ENCODE results near the gene AHSG. TPM values are rescaled to one million over a fixed set of nuclear protein-coding genes. Genes with fewer than 3 reads are reported as not detected.

Gene AHSG
- total RNA-seq, 3 donors from 2014 or later, result not detected

DNA sequence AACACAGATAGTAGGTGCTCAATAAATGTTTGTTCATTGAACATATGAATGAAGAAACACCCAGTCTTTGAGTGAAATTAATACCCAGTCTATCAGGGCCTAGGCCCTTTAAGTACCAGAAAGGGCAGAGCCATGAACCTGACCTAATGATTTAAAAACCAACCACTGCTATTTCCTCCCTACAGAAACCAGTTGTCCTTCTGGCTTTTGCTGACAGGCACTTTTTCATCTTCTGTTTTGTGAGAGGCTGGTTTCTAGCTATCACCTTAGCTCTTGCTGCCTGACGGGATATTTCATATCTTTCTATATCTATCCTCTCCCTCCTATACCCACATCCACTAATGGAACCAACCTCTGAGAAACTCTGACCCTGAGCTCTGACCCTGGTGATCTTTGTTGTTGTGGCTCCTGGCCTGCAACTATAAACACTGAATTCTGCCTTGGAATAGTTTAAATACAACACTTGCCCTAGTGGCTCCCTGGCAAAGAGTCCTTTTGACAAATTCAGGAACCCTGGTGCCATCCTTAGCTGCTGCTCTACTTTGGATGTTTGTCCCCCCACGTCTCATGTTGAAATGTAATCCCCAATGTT, 4.1 kb upstream of the AHSG start:
- ATAC-seq (no peak), DNase-seq (no peak)
- TF ChIP-seq, protein P1, sequence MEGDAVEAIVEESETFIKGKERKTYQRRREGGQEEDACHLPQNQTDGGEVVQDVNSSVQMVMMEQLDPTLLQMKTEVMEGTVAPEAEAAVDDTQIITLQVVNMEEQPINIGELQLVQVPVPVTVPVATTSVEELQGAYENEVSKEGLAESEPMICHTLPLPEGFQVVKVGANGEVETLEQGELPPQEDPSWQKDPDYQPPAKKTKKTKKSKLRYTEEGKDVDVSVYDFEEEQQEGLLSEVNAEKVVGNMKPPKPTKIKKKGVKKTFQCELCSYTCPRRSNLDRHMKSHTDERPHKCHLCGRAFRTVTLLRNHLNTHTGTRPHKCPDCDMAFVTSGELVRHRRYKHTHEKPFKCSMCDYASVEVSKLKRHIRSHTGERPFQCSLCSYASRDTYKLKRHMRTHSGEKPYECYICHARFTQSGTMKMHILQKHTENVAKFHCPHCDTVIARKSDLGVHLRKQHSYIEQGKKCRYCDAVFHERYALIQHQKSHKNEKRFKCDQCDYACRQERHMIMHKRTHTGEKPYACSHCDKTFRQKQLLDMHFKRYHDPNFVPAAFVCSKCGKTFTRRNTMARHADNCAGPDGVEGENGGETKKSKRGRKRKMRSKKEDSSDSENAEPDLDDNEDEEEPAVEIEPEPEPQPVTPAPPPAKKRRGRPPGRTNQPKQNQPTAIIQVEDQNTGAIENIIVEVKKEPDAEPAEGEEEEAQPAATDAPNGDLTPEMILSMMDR (IDR thresholded peaks at IDR 0.05), result no peak
- Histone ChIP-seq H3K4me1 (ENCODE audit: low read depth) (no peaks in the 10 kb centered on the region), H3K4me3 (no peak overlapping the region), H3K36me3 (ENCODE audit: low read depth) (no peaks in the 10 kb centered on the region), H3K9me3 (no peaks in the 10 kb centered on the region)
- intact Hi-C loops (cut with DNase I, micrococcal nuclease), result no loop called here

DNA sequence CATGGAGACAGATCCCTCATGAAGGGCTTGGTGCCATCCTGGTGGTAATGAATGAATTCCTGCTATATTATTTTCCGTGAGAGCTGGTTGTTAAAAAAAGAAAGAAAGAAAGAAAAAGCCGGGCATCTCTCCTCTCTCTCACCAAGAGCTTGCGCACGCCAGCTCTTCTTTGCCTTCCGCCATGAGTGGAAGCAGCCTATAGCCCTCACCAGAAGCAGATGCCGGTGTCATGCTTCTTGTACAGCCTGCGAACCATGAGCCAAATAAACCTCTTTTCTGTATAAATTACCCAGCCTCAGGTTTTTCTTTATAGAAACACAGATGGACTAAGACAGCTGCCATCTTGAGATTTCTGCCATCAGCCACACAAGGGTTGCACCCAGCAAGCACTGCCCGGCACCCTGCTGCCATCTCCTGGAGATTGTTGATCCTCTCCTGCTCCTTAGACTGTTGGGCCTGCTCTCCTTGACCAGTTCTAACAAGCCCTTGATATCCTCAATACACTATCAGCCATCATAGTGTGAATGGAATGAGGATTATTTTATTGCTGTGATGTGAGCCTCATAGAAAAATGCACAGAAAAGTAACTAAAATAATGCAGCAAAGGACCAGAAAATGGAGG, 3.5 kb upstream of the AHSG start:
- ATAC-seq (peak; percentile 80), DNase-seq (peak in 1 of 3 donors; percentile 39)
- no peaks in the 10 kb centered on the region for H3K36me3 ChIP-seq (ENCODE audit: low read depth)
- H3K4me1 ChIP-seq (ENCODE audit: low read depth), result no peaks in the 10 kb centered on the region
- H3K4me3 ChIP-seq, result no peak overlapping the region
- intact Hi-C loops (cut with DNase I, micrococcal nuclease), result no loop called here
- TF ChIP-seq, protein P1 (IDR thresholded peaks at IDR 0.05), result no peak
- no peaks in the 10 kb centered on the region for H3K9me3 ChIP-seq

DNA sequence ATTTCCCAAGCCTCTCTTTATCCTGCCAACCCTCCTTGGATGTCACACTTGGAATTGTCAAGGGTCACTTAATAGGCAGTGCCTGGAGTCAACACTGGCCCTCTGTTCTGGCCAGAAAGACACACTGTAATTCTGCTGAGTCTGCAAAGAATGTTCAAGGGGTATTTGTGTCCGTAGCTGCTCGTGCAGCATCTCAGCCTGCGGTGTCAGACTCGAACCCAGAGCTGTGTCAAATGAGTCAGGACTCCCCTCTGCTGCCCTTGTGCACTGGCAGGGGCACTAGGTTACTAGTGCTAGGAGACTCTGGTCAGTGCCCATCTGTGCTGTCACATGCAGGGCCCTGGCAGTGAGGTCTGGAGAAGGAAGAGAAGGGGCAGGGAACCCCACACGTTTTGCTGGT, 795 bp upstream of the AHSG start:
- Histone ChIP-seq H3K4me3 (no peak overlapping the region), H3K4me1 (ENCODE audit: low read depth) (peaks cover 3% of the 10 kb centered on the region), H3K36me3 (ENCODE audit: low read depth) (no peaks in the 10 kb centered on the region), H3K9me3 (no peaks in the 10 kb centered on the region)
- DNase-seq (no peak), ATAC-seq (no peak)
- intact Hi-C loops (cut with DNase I, micrococcal nuclease), result loop anchor here (5.0 to 10.0 kb wide), 3 partner anchors 143 to 215 kb away; no protein-coding TSS in a partner anchor
- TF ChIP-seq, protein P1 (IDR thresholded peaks at IDR 0.05), result no peak

DNA sequence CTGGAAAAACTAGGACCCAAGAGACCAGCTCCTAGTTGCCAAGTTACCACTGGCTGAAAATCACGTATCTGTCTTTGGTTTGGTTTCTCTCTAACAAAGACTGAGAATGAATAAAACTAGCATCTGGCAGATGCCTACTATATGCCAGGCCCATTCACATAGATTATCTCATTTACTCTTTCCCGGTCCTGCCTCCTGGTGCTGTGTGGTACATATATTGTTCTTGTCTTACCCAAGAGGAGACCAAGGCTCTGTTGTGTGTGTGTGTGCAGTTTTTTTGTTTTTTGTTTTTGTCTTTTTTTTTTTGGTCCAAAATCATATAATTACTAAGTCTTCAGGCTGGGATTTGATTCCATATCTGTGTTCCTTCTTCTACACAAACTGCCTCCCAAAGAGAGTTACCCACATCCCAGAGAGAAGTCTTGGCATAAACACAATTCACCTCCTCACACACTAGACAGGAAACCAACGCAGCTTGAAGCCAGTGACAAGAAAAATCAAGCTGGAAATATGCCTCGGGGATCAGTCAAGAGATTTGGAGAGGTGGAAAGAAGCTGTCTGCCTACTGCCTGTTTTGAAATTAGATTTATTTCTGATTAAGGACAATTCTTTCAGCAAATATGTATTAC, 891 bp downstream of the AHSG start:
- no peak for DNase-seq
- intact Hi-C loops (cut with DNase I, micrococcal nuclease), result loop anchor here (5.0 to 10.0 kb wide), 3 partner anchors 141 to 214 kb away; no protein-coding TSS in a partner anchor
- TF ChIP-seq, protein P1 (IDR thresholded peaks at IDR 0.05), result no peak
- Histone ChIP-seq H3K4me1 (ENCODE audit: low read depth) (peaks cover 5% of the 10 kb centered on the region), H3K4me3 (no peak overlapping the region), H3K9me3 (no peaks in the 10 kb centered on the region), H3K36me3 (ENCODE audit: low read depth) (no peaks in the 10 kb centered on the region)
- no peak for ATAC-seq

DNA sequence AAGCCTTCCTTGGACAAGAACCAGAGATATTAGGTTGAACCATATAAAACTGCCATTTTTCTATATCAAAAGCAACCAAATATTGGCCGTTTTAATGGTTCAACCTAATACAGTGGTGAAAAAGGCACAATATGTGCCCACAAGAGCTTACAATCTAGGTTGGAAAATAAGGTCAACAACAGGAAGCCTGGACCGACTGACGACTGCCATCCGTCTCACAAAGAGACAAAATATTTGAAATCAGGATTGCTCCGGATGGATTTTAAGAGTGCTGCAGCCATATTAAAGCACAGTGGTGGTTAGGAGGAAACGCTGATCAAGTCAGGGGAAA, 1.4 kb downstream of the AHSG start:
- TF ChIP-seq, protein P1 (IDR thresholded peaks at IDR 0.05), result no peak
- ATAC-seq (no peak), DNase-seq (no peak)
- no peaks in the 10 kb centered on the region for H3K36me3 ChIP-seq (ENCODE audit: low read depth)
- intact Hi-C loops (cut with DNase I, micrococcal nuclease), result loop anchor here (5.0 to 10.0 kb wide), 3 partner anchors 141 to 213 kb away; no protein-coding TSS in a partner anchor
- H3K4me3 ChIP-seq, result no peak overlapping the region
- H3K9me3 ChIP-seq, result no peaks in the 10 kb centered on the region
- peaks cover 5% of the 10 kb centered on the region for H3K4me1 ChIP-seq (ENCODE audit: low read depth)

All from mucosa of descending colon (tissue), 3 donors.